HG03378 (cell line): Measurements from ENCODE around the gene RAD51B.

Experiments used
- ATAC-seq: cut with Tn5 transposase; IDR thresholded peaks from one replicate; pipeline ENCODE4 v1.9.1; 2021; ENCODE audit warnings: mild to moderate bottlenecking, moderate library complexity; ENCODE audit not compliant: unreplicated experiment

Gene RAD51B

GRCh38 chr14:68261092-68261842 lies 441.7 kb downstream of the RAD51B start:
- no peak for ATAC-seq

- no peak for ATAC-seq
Observed at GRCh38 chr14:68262567-68262966, 443.0 kb downstream of the RAD51B start.

- no peak for ATAC-seq
Observed at GRCh38 chr14:68263563-68264259, 444.1 kb downstream of the RAD51B start.

GRCh38 chr14:68264260-68264569 lies 444.6 kb downstream of the RAD51B start:
- ATAC-seq: no peak

GRCh38 chr14:68266998-68267397 lies 447.4 kb downstream of the RAD51B start:
- ATAC-seq: no peak

- peak; percentile 68 for ATAC-seq
Observed at GRCh38 chr14:68268197-68268596, 448.6 kb downstream of the RAD51B start.

- ATAC-seq: peak; percentile 8
Observed at GRCh38 chr14:68268719-68269118, 449.1 kb downstream of the RAD51B start.

- no peak for ATAC-seq
Observed at GRCh38 chr14:68269136-68269927, 449.8 kb downstream of the RAD51B start.

- no peak for ATAC-seq
Observed at GRCh38 chr14:68270342-68270741, 450.8 kb downstream of the RAD51B start.

- no peak for ATAC-seq
Observed at GRCh38 chr14:68271913-68272391, 452.4 kb downstream of the RAD51B start.

GRCh38 chr14:68273413-68273812 lies 453.8 kb downstream of the RAD51B start:
- no peak for ATAC-seq

- ATAC-seq: no peak
Observed at GRCh38 chr14:68274725-68275124, 455.1 kb downstream of the RAD51B start.

- no peak for ATAC-seq
Observed at GRCh38 chr14:68278576-68279436, 459.2 kb downstream of the RAD51B start.

- ATAC-seq: no peak
Observed at GRCh38 chr14:68279437-68279720, 459.8 kb downstream of the RAD51B start.

GRCh38 chr14:68279777-68280233 lies 460.2 kb downstream of the RAD51B start:
- peak; percentile 36 for ATAC-seq

- ATAC-seq: no peak
Observed at GRCh38 chr14:68281497-68281896, 461.9 kb downstream of the RAD51B start.

GRCh38 chr14:68282479-68283377 lies 463.1 kb downstream of the RAD51B start:
- ATAC-seq: peak; percentile 25

- ATAC-seq: peak; percentile 33
Observed at GRCh38 chr14:68283378-68284123, 464.0 kb downstream of the RAD51B start.

- no peak for ATAC-seq
Observed at GRCh38 chr14:68284333-68284732, 464.8 kb downstream of the RAD51B start.
